Mesenchymal stem cell (in vitro differentiated cells and primary cell): ENCODE measurements around the gene ALB.

ENCODE experiments used
- DNase-seq: peaks from one replicate; pipeline ENCODE4 v3.0.0-alpha.2; 2013
- H2AFZ ChIP-seq: one replicate; pipeline ENCODE4 v1.6.1; 2013; ENCODE audit warnings: low read depth, mild to moderate bottlenecking, control low read depth, inconsistent platforms, low read length, moderate library complexity
- H2AK5ac ChIP-seq: 2 replicates; pipeline ENCODE4 v1.6.1; 2013; ENCODE audit warnings: low read length, moderate library complexity, mild to moderate bottlenecking, inconsistent platforms; ENCODE audit not compliant: severe bottlenecking
- H2BK120ac ChIP-seq: one replicate; pipeline ENCODE4 v1.6.1; 2013; ENCODE audit warnings: low read depth, mild to moderate bottlenecking, inconsistent platforms, low read length, moderate library complexity
- H2BK12ac ChIP-seq, 2 experiments: one replicate each; pipeline ENCODE4 v1.6.1; 2013; ENCODE audit warnings: inconsistent platforms in 2 of 2, low read length in 2 of 2, mild to moderate bottlenecking in 2 of 2, moderate library complexity in 2 of 2, control low read depth in 1 of 2
- H2BK15ac ChIP-seq: one replicate; pipeline ENCODE4 v1.6.1; 2013; ENCODE audit warnings: mild to moderate bottlenecking, low read depth, inconsistent platforms; ENCODE audit not compliant: poor library complexity, severe bottlenecking
- H2BK5ac ChIP-seq: 2 replicates; pipeline ENCODE4 v1.6.1; 2013; ENCODE audit warnings: low read depth, mild to moderate bottlenecking, low read length, control low read depth, inconsistent platforms; ENCODE audit not compliant: poor library complexity, severe bottlenecking
- H3K14ac ChIP-seq, 2 experiments: one replicate each; pipeline ENCODE4 v1.6.1; 2013; ENCODE audit warnings: inconsistent platforms in 2 of 2, low read length in 2 of 2, control low read depth in 1 of 2, mild to moderate bottlenecking in 1 of 2, moderate library complexity in 1 of 2
- H3K18ac ChIP-seq, 2 experiments: one replicate each; pipeline ENCODE4 v1.6.1; 2013; ENCODE audit warnings: inconsistent platforms in 2 of 2, low read length in 2 of 2, control low read depth in 1 of 2, low read depth in 1 of 2, mild to moderate bottlenecking in 1 of 2
- H3K23ac ChIP-seq, 2 experiments: one replicate each; pipeline ENCODE4 v1.6.1; 2013; ENCODE audit warnings: inconsistent platforms in 2 of 2, low read length in 2 of 2, mild to moderate bottlenecking in 2 of 2, moderate library complexity in 2 of 2, control low read depth in 1 of 2
- H3K27ac ChIP-seq: 2 replicates; pipeline ENCODE4 v1.5.1; 2013; ENCODE audit warnings: mild to moderate bottlenecking, moderate library complexity, low read length, control low read depth, inconsistent platforms; ENCODE audit not compliant: poor library complexity, severe bottlenecking
- H3K27me3 ChIP-seq, 2 experiments: 2 replicates each; pipeline versions ENCODE4 v1.6.1 to v1.7.0; 2013; ENCODE audit warnings: low read length in 2 of 2, mild to moderate bottlenecking in 2 of 2, moderate library complexity in 2 of 2, control low read depth in 1 of 2, inconsistent platforms in 1 of 2; ENCODE audit not compliant: control insufficient read depth in 1 of 2, insufficient read depth in 1 of 2
- H3K36me3 ChIP-seq, 2 experiments: 2 replicates each; pipeline versions ENCODE4 v1.6.1 to v1.7.0; 2013; ENCODE audit warnings: low read length in 2 of 2, control low read depth in 1 of 2, inconsistent platforms in 1 of 2, low read depth in 1 of 2, mild to moderate bottlenecking in 1 of 2; ENCODE audit not compliant: insufficient read depth in 2 of 2, control insufficient read depth in 1 of 2
- H3K4ac ChIP-seq, 2 experiments: one replicate each; pipeline ENCODE4 v1.6.1; 2013; ENCODE audit warnings: inconsistent platforms in 2 of 2, low read length in 2 of 2, mild to moderate bottlenecking in 2 of 2, moderate library complexity in 2 of 2, control low read depth in 1 of 2, low read depth in 1 of 2
- H3K4me1 ChIP-seq: 2 replicates; pipeline ENCODE4 v1.6.1; 2013; ENCODE audit warnings: low read depth, low read length, control low read depth; ENCODE audit not compliant: control insufficient read depth, insufficient read depth
- H3K4me2 ChIP-seq: 2 replicates; pipeline ENCODE4 v1.6.1; 2013; ENCODE audit warnings: low read length, mild to moderate bottlenecking, inconsistent platforms; ENCODE audit not compliant: poor library complexity, severe bottlenecking
- H3K4me3 ChIP-seq, 2 experiments: 2 replicates each; pipeline versions ENCODE4 v1.5.1 to v1.7.0; 2013; ENCODE audit warnings: low read length in 2 of 2, mild to moderate bottlenecking in 2 of 2, control low read depth in 1 of 2, low read depth in 1 of 2; ENCODE audit not compliant: insufficient read depth in 1 of 2
- H3K79me1 ChIP-seq: replicated peaks from 2 replicates; pipeline ENCODE4 v1.6.1; 2013; ENCODE audit warnings: mild to moderate bottlenecking, control low read depth, low read length, inconsistent platforms; ENCODE audit not compliant: poor library complexity, severe bottlenecking
- H3K9ac ChIP-seq: 2 replicates; pipeline ENCODE4 v1.7.0; 2013; ENCODE audit warnings: mild to moderate bottlenecking, low read length, moderate library complexity
- H3K9me3 ChIP-seq: 2 replicates; pipeline ENCODE4 v1.7.0; 2013; ENCODE audit warnings: mild to moderate bottlenecking, low read length; ENCODE audit not compliant: control insufficient read depth
- H4K8ac ChIP-seq: one replicate; pipeline ENCODE4 v1.6.1; 2013; ENCODE audit warnings: inconsistent platforms, mild to moderate bottlenecking, low read length, moderate library complexity
- H4K91ac ChIP-seq: one replicate; pipeline ENCODE4 v1.6.1; 2013; ENCODE audit warnings: mild to moderate bottlenecking, low read length, inconsistent platforms
- WGBS: methylation state at CpG from one replicate; pipeline ENCODE4 v1.1.7; 2013; ENCODE audit warnings: mixed read lengths; 5-methylcytosine and 5-hydroxymethylcytosine counted together

Gene ALB

DNA sequence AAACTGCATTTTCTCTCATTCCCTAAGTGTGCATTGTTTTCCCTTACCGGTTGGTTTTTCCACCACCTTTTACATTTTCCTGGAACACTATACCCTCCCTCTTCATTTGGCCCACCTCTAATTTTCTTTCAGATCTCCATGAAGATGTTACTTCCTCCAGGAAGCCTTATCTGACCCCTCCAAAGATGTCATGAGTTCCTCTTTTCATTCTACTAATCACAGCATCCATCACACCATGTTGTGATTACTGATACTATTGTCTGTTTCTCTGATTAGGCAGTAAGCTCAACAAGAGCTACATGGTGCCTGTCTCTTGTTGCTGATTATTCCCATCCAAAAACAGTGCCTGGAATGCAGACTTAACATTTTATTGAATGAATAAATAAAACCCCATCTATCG, 29.1 kb downstream of the ALB start:
- Histone ChIP-seq H3K4ac (no peak overlapping the region), H3K27me3 (peaks cover 0 to 10% of the 10 kb centered on the region in 2 experiments), H4K8ac (no peak overlapping the region), H3K4me2 (no peak overlapping the region), H2AK5ac (no peak overlapping the region), H3K14ac (no peak overlapping the region), H3K36me3 (no peaks in the 10 kb centered on the region), H3K18ac (no peak overlapping the region), H2BK15ac (no peak overlapping the region), H3K79me1 (no peaks in the 10 kb centered on the region), H3K23ac (no peak overlapping the region), H2BK12ac (no peak overlapping the region), H2AFZ (no peak overlapping the region), H3K9ac (no peak overlapping the region), H3K9me3 (no peaks in the 10 kb centered on the region), H3K4me3 (no peak overlapping the region), H3K27ac (no peak overlapping the region), H3K4me1 (no peaks in the 10 kb centered on the region), H4K91ac (no peak overlapping the region), H2BK120ac (no peak overlapping the region), H2BK5ac (no peak overlapping the region)
- no peak for DNase-seq
- 21% methylated on average over 1 of the region's 2 CpGs for WGBS

DNA sequence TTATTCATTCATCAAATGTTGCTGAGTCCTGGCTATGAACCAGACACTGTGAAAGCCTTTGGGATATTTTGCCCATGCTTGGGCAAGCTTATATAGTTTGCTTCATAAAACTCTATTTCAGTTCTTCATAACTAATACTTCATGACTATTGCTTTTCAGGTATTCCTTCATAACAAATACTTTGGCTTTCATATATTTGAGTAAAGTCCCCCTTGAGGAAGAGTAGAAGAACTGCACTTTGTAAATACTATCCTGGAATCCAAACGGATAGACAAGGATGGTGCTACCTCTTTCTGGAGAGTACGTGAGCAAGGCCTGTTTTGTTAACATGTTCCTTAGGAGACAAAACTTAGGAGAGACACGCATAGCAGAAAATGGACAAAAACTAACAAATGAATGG, 30.2 kb downstream of the ALB start:
- Histone ChIP-seq H2BK15ac (no peak overlapping the region), H3K27ac (no peak overlapping the region), H3K27me3 (peaks cover 0 to 8% of the 10 kb centered on the region in 2 experiments), H3K4ac (no peak overlapping the region), H3K4me1 (no peaks in the 10 kb centered on the region), H3K79me1 (no peaks in the 10 kb centered on the region), H3K18ac (no peak overlapping the region), H2AK5ac (no peak overlapping the region), H3K23ac (no peak overlapping the region), H4K91ac (no peak overlapping the region), H3K4me3 (no peak overlapping the region), H3K9ac (no peak overlapping the region), H2BK120ac (no peak overlapping the region), H3K9me3 (no peaks in the 10 kb centered on the region), H3K36me3 (no peaks in the 10 kb centered on the region), H2AFZ (no peak overlapping the region), H2BK12ac (no peak overlapping the region), H3K14ac (no peak overlapping the region), H3K4me2 (no peak overlapping the region), H4K8ac (no peak overlapping the region), H2BK5ac (no peak overlapping the region)
- DNase-seq: peak; percentile 12
- 60% methylated on average over 3 of the region's 3 CpGs for WGBS

DNA sequence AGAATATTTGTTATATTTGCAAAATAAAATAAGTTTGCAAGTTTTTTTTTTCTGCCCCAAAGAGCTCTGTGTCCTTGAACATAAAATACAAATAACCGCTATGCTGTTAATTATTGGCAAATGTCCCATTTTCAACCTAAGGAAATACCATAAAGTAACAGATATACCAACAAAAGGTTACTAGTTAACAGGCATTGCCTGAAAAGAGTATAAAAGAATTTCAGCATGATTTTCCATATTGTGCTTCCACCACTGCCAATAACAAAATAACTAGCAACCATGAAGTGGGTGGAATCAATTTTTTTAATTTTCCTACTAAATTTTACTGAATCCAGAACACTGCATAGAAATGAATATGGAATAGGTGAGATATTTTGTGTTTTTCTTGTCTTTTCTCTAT, 31.9 kb downstream of the ALB start, which contains the start of gene AFP:
Gene AFP (plus strand): TSS at position 238 of the 400 bp plus-strand sequence. CDS start 42 bp downstream, at position 280.
- no peak within 1 kb of the TSS for H4K91ac ChIP-seq
- no peak within 1 kb of the TSS for H3K27ac ChIP-seq
- 100% methylated on average over 1 of the region's 1 CpG for WGBS
- no peak within 1 kb of the TSS for H3K18ac ChIP-seq
- DNase-seq: no peak
- no peaks in the 10 kb centered on the region for H3K36me3 ChIP-seq
- H3K4me2 ChIP-seq: no peak within 1 kb of the TSS
- H2BK15ac ChIP-seq: no peak within 1 kb of the TSS
- H3K4me3 ChIP-seq: no peak within 1 kb of the TSS
- no peaks in the 10 kb centered on the region for H3K27me3 ChIP-seq
- no peak within 1 kb of the TSS for H2AFZ ChIP-seq
- H3K4me1 ChIP-seq: no peaks in the 10 kb centered on the region
- H3K9ac ChIP-seq: no peak within 1 kb of the TSS
- H2BK120ac ChIP-seq: no peak within 1 kb of the TSS
- H4K8ac ChIP-seq: no peak within 1 kb of the TSS
- H3K23ac ChIP-seq: no peak within 1 kb of the TSS
- no peaks in the 10 kb centered on the region for H3K9me3 ChIP-seq
- no peak within 1 kb of the TSS for H2BK12ac ChIP-seq
- no peak within 1 kb of the TSS for H2BK5ac ChIP-seq
- H2AK5ac ChIP-seq: no peak within 1 kb of the TSS
- no peak within 1 kb of the TSS for H3K4ac ChIP-seq
- no peak within 1 kb of the TSS for H3K14ac ChIP-seq
- H3K79me1 ChIP-seq: no peaks in the 10 kb centered on the region

DNA sequence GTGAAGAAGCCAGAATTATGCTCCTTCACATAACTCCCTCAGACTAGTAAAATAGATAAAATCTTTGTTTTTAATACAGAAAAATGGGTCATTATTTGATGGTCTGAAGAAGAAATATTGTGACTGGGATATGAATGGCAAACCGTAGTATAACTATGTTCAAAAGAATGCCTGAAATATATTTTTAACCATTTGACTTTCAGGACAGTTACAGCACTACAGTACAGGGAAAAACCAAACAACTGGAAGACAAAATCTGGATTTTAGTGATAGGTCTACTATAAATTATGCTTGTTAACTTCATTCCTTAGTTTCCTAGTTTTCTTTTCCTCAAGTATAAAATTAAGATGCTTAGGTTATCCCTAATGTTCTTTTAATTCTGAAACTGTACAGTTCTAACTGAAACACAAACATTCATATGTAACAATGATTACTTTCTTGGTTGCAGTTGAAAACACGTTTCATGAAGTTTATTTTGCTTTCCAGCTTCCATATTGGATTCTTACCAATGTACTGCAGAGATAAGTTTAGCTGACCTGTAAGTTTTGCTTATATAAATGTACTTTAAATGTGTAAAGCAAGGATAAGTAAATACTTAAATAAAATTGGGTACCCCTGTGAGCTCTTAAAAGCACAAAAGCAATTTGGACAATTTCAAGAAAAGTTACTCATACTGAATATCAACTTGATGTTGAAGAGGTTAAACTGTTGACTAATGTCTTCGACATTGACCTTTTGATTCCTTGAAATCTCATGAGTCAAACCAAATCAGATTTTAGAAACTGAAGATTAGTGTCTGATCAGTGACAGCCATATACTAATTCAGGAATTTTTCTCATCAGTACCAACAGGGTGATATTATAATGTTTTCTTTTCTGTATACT, 32.8 kb downstream of the ALB start:
- Histone ChIP-seq H2AK5ac (no peak overlapping the region), H3K4me3 (no peak overlapping the region), H2BK15ac (no peak overlapping the region), H4K91ac (no peak overlapping the region), H3K9me3 (no peaks in the 10 kb centered on the region), H3K14ac (no peak overlapping the region), H2AFZ (no peak overlapping the region), H3K9ac (no peak overlapping the region), H4K8ac (no peak overlapping the region), H3K18ac (no peak overlapping the region), H3K27me3 (no peaks in the 10 kb centered on the region), H3K4me2 (no peak overlapping the region), H3K4ac (no peak overlapping the region), H3K79me1 (no peaks in the 10 kb centered on the region), H3K36me3 (no peaks in the 10 kb centered on the region), H3K23ac (no peak overlapping the region), H2BK12ac (no peak overlapping the region), H2BK5ac (no peak overlapping the region), H3K4me1 (no peaks in the 10 kb centered on the region), H2BK120ac (no peak overlapping the region), H3K27ac (no peak overlapping the region)
- 67% methylated on average over 2 of the region's 3 CpGs for WGBS
- no peak for DNase-seq
